CD4-positive, alpha-beta T cell treated with Interleukin-6 for 4 hours (primary cell): ENCODE measurements around the gene BCL7C.

ENCODE experiments used
- DNase-seq: peaks from one replicate; pipeline ENCODE4 v3.0.0-alpha.2; 2020; ENCODE audit warnings: mixed read lengths

Gene BCL7C

GRCh38 chr16:30922420-30922959, 28.6 kb upstream of the BCL7C start:
- DNase-seq: peak; percentile 99

- DNase-seq: peak; percentile 93
Measured at GRCh38 chr16:30921748-30922419, 28.0 kb upstream of the BCL7C start.

GRCh38 chr16:30921459-30921747, 27.5 kb upstream of the BCL7C start:
- no peak for DNase-seq

GRCh38 chr16:30920891-30921290, 27.0 kb upstream of the BCL7C start:
- DNase-seq: no peak

- no peak for DNase-seq
Measured at GRCh38 chr16:30918614-30919013, 24.7 kb upstream of the BCL7C start.

- DNase-seq: no peak
Measured at GRCh38 chr16:30914830-30915229, 21.0 kb upstream of the BCL7C start.

- no peak for DNase-seq
Measured at GRCh38 chr16:30912794-30913412, 19.0 kb upstream of the BCL7C start.

- DNase-seq: no peak
Measured at GRCh38 chr16:30910427-30911029, 16.7 kb upstream of the BCL7C start.

GRCh38 chr16:30907064-30907463, 13.2 kb upstream of the BCL7C start:
- no peak for DNase-seq

GRCh38 chr16:30904114-30904780, 10.4 kb upstream of the BCL7C start:
- DNase-seq: no peak

GRCh38 chr16:30903596-30903995, 9.7 kb upstream of the BCL7C start:
- peak; percentile 21 for DNase-seq

GRCh38 chr16:30903002-30903401, 9.1 kb upstream of the BCL7C start:
- peak; percentile 34 for DNase-seq

- DNase-seq: peak; percentile 69
Measured at GRCh38 chr16:30902029-30902972, 8.4 kb upstream of the BCL7C start.

- no peak for DNase-seq
Measured at GRCh38 chr16:30901201-30902028, 7.5 kb upstream of the BCL7C start.

GRCh38 chr16:30900588-30900987, 6.7 kb upstream of the BCL7C start:
- DNase-seq: no peak

GRCh38 chr16:30899794-30900193, 5.9 kb upstream of the BCL7C start:
- DNase-seq: no peak

GRCh38 chr16:30896889-30897733, 3.2 kb upstream of the BCL7C start:
- peak; percentile 91 for DNase-seq

- DNase-seq: peak; percentile 11
Measured at GRCh38 chr16:30896261-30896888, 2.5 kb upstream of the BCL7C start, which contains the start of gene CTF1. Gene CTF1, plus strand, starts transcription at chr16:30896614. Its CDS starts 30 bp downstream, at chr16:30896644.

- DNase-seq: no peak
Measured at GRCh38 chr16:30895627-30896260, 1.9 kb upstream of the BCL7C start.
